Measurements from ENCODE around the gene ANTXR1.

The ANTXR1 gene

DNA sequence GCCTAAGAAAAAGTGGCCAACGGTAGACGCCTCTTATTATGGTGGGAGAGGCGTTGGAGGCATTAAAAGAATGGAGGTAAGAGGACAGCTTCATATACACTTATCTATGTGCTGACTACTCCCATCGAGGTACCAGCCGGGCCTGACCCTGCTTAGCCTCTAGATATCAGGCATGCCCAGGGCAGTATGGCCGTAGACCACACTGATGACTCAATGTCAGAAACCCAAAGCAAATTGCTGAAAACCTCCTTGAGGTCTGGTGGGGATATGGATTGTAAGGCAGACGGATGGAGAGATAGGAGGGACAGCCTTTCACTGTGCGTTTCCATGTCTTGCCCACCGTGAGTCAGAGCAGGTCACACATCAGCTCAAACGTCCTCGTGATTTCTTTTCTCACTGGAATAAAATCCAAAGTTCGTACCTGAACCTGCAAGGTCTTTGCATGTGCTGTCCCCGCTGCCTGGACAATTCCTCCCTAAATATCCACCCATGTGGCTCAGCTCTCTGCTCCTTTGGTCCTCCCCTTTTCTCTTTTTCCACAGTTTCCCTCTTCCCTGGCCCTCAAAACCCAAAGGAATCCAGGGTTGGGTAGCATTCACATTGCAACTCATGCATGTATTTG lies 168.9 kb downstream of the ANTXR1 start:
- no peak for DNase-seq (ENCODE audit: low spot score)

GRCh38 chr2:69183659-69184058 lies 170.7 kb downstream of the ANTXR1 start:
- no peak for DNase-seq (ENCODE audit: low spot score)

GRCh38 chr2:69184224-69184623 lies 171.2 kb downstream of the ANTXR1 start:
- DNase-seq (ENCODE audit: low spot score), result no peak

DNA sequence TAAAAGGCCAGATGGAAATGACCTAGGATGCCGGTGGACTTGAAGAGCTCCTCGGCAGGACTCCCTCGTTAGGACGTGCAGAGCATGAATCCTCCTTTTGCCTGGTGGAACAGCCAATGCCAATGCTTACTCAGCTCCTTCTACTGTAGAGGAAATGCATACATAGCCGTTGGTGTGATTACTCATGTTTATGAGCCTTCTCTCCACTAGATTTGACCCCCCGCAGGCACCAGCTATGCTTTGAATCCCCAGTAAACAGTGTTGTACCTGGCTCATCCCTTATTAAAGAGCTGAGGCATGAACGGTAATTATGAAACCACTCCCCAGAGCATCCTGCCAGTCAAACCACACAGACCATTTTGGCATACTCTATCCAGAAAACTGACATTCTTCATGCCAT lies 172.8 kb downstream of the ANTXR1 start:
- DNase-seq (ENCODE audit: low spot score), result no peak

- DNase-seq (ENCODE audit: low spot score), result no peak
Measured at GRCh38 chr2:69186614-69187013, 173.6 kb downstream of the ANTXR1 start.

GRCh38 chr2:69188182-69188900 lies 175.4 kb downstream of the ANTXR1 start:
- no peak for DNase-seq (ENCODE audit: low spot score)

GRCh38 chr2:69190743-69191404 lies 177.9 kb downstream of the ANTXR1 start:
- no peak for DNase-seq (ENCODE audit: low spot score)

DNA sequence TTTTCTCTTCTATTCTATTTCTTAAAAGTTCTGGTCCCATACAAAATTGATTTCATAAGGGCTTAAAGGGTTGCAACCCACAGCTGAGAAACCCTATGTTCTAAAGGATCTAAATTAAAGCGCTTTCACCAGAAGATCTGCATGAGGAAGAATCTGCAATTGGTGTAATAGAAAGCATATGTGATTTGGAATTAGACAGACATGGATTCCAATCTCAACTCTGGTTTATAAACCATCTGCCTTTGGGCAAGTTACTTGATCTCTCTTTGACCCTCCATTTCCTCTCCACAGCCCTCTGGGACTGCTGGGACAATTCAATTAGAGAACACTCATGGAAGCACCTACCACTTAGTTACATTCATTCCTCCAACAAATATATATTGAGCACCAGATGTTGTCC lies 178.7 kb downstream of the ANTXR1 start:
- no peak for DNase-seq (ENCODE audit: low spot score)

GRCh38 chr2:69192176-69192945 lies 179.4 kb downstream of the ANTXR1 start:
- no peak for DNase-seq (ENCODE audit: low spot score)

- DNase-seq (ENCODE audit: low spot score), result no peak
Measured at GRCh38 chr2:69195706-69196105, 182.7 kb downstream of the ANTXR1 start.

GRCh38 chr2:69196327-69197117 lies 183.5 kb downstream of the ANTXR1 start:
- peak; percentile 61 for DNase-seq (ENCODE audit: low spot score)

GRCh38 chr2:69200107-69200520 lies 187.1 kb downstream of the ANTXR1 start:
- peak; percentile 47 for DNase-seq (ENCODE audit: low spot score)

DNA sequence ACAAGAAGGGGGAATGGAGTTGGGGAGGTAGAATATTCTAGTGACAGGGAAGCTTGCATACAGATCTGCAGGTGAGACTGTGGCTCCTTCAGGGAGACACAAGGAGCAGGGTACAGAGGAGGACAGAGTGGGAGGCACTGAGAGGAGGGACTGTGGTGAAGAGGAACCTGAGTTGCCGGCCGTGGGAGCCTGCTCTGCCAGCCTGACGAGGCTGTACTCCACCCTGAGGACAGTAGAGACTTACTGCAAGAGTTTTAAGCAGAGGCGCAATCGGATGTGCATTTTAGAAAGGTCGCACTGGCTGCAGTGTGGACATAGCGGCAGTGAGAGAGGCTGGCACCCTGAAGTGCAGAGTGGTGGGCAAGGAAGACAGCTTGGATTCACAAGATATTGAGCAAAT lies 188.3 kb downstream of the ANTXR1 start:
- no peak for DNase-seq (ENCODE audit: low spot score)

DNA sequence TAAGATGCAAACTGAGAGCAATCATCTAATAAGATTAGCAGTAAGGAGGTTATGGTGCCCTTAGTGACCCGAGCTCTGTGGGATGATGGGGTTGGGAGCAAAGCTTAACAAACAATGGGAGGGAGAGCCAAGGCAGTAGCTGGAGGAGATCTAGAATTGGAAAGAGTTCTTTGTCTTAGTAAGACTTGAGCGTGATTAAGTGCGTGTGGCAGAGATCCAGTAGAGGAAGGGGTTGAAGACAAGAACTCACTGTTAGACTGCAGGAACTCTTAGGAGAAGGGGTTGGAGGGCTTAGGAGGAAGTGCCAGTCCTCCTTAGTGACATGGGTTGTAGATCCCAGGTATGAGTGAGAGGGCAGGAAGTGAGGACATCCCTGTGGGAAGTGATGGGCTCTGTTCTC lies 189.3 kb downstream of the ANTXR1 start:
- no peak for DNase-seq (ENCODE audit: low spot score)

DNA sequence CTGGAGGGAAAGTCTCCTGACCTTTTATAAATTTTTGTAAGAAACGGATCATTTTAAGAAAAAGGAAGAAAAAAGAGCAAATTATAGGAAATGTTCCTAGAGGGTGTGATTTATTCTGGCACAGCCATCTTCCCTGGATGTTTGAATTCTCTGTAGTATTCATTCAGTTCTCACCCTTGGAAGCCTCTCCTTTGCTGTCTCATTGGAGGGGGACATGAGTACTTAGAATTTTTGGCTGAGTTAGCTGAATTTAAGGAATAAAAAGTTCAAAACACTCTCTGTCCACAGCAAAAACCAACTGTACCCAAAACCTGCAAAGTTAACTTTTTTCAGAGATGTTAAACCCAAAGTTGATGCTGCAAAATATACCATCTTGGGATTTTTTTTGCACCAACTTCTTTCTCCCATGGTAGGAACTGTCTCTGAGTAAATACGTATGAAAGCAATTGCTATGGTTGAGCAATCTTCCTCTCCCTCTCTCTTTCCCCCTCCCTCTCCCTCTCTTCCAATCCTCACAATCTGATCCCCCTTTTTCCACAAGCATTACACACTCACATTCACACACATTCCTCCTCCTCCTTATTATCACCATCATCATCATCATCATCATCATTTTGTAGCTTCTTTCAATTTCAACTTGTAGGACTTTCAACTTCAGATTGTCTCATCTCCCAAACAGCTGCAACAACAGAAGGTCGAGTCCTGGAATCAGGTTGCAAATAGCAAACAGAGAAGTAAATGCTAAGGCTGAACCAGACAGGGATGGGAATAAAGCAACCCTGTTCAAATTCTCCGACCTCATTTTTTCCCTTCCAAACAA lies 190.4 kb downstream of the ANTXR1 start:
- no peak for DNase-seq (ENCODE audit: low spot score)

GRCh38 chr2:69204654-69205053 lies 191.7 kb downstream of the ANTXR1 start:
- DNase-seq (ENCODE audit: low spot score), result no peak

GRCh38 chr2:69205076-69205475 lies 192.1 kb downstream of the ANTXR1 start:
- no peak for DNase-seq (ENCODE audit: low spot score)

GRCh38 chr2:69205491-69205890 lies 192.5 kb downstream of the ANTXR1 start:
- DNase-seq (ENCODE audit: low spot score), result no peak

DNA sequence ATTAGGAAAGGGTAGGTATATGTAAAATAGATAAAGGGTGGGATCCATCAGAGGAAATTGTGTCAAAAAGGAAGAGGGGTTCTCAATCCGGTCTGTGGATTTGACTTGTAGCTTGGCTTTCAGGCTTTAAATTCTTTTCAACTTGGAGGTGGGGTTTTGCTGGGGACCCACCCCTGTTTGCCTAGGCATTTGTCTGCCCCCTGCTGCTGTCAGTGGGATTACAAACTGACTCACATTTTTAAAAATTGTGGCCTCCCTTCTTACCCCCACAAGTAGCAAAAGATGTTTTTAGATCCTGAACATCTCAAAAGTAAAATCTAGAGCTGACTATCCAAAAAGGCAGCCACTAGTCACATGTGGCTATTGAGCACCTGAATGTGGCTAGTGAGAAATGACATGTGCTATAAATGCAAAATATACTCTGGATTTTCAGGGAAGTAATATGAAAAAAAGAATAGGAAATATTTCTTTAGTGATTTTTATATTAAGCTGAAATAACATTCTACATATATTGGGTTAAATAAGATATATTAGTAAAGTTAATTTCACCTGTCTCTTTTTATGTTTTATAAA lies 195.1 kb downstream of the ANTXR1 start:
- DNase-seq (ENCODE audit: low spot score), result no peak

DNA sequence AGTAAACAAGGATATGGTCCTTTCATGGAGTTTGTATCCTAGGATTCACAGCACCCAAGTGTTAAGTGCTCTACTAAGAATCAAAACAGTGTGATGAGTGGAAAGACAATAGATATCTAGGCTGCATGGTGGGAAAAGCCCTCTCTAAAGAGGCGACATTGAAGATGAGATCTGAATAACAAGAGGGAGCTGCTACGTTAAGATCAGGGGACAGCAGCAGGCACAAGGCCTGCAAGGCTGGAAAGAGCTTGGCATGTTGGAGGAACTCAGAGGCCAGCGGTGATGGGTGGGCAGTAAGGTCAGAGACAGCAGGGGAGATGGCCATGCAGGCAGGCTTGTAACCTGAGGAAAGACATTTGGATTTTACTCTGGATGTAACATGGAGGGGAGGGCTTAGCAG lies 196.5 kb downstream of the ANTXR1 start:
- DNase-seq (ENCODE audit: low spot score), result no peak

DNA sequence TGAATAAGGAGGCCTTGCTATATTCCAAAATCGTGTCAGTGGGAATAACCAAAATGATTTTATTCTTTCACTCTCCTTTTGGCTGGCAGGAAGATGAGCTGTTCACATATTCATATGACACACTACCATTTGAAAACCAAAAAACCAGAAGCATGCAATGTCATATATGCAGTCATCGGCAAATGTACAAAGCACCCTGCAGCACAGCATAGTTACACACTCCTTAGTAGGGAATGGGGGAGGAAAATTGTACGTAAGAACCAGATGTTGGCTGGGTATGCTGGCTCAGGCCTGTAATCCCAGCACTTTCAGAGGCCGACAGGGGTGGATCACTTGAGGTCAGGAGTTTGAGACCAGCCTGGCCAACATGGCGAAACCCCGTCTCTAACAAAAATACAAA lies 197.4 kb downstream of the ANTXR1 start:
- DNase-seq (ENCODE audit: low spot score), result no peak
